ENCODE results near the gene SLC6A19. TPM values are rescaled to one million over a fixed set of nuclear protein-coding genes. Genes with fewer than 3 reads are reported as not detected.
A peak's percentile ranks its signal among the peaks of the same experiment; 100 is the strongest.

Gene SLC6A19
- total RNA-seq, 1 experiment from 2014 or later = 0.37 TPM

DNA sequence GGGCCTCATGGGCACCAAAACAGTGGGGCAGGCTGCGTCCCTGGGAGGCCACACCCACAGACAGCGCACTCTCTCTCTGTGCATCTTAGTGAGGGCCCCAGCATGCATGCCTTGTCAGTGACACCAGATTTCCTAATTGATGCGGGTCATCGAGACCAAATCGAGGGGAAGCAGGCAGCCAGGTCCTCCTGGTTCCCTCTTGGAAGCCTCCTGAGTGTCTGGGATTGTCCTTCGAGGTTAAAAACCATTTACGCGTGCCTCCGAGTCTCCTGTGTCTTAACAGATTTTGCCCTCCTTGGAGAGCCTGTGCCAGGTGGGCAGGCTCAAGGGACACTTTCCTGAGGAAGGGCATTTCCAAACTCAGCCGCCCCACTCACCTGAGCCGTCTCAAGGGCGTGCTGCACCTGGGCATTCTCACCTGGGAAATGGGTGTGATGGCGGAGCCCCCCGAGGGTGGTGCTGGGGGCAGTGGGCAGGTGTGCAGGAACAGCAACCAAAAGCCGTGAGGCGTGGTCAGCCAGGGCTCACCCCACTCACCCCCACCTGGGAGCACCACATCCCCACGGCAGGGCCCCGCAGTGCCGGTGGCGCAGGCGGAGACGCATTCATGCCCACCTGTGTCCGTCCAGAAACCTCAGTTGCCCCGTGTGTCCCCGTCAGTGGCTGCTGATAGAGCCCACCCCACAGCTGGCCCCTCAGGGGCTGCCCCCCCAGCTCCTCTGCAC, 2.7 kb downstream of the SLC6A19 start:
- no peak for DNase-seq (ENCODE audit: low spot score)
- in situ Hi-C loops (cut with HindIII; ENCODE audit: low sequenced_read_pairs) = no loop called here

DNA sequence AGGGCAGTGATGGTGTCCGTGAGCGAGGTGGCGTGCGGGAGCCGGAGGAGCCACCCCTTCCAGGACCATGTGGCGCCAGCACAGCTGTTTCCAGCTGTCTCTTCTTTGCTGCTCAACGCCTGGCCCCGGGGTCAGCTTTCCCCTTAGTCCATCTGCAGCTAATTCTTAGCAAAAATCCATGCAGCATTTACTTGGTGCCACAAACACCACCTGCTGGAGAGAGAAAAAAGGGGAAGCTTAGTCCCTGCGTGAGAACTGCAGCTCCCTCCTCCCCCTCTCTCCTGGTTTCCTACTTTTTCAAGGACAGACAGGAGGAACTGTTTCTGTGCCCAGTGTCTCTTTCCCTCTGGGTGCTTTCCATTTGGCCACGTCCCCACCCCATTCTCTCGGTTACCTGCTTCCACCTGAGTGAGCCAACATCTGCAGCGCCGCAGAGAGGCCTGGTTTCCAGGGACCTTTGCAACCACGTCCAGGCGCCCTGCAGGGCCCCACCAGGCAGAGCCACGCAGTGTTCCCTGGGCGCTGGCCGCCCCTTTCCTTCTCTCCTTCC, 3.4 kb downstream of the SLC6A19 start:
- peak; percentile 6 for DNase-seq (ENCODE audit: low spot score)
- in situ Hi-C loops (cut with HindIII; ENCODE audit: low sequenced_read_pairs) = no loop called here

DNA sequence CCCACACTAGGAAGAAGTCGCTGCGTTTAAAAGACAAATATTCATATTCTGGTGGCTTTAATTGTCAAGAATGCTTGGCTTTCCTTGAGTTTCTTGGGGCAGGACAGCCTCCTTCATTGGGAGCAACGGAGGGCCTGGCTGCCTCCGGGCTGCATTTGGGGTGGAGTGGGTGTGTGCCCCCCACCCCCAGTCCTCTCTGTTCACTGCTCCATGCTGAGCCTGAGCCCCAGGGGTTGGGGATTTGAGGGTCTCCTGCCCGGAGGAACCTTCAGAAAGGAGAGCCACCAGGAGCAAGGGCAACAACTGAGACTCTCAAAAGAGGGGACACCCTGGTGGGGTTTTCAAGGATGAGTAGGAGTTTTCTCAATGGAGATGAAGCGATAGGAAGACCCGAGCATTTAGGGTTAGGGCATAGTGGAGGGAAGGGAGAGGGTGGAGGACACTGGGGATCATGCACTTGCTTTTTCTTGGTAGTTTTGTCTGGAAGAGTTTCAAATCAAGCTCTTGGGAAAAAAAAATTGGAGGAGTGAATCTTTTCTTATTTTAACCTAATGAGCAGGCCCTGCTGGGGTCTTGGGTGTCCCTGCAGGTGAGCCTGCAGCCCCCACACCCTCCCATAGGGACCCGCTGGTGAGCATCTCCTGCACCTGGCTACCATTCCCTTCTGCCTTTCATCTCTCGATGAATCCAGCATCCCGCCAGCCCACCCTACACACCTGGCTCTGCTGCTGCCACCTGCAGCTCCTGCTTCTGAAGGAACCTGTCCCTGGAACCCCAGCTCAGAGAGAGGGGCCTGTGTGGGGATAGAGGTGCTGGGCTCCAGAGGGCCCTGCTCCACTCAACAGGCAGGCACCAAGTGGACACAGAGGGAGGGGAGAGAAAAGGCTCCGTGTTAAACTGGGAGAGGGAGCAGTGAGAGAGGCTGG, 4.1 kb downstream of the SLC6A19 start:
- in situ Hi-C loops (cut with HindIII; ENCODE audit: low sequenced_read_pairs) = no loop called here
- no peak for DNase-seq (ENCODE audit: low spot score)

DNA sequence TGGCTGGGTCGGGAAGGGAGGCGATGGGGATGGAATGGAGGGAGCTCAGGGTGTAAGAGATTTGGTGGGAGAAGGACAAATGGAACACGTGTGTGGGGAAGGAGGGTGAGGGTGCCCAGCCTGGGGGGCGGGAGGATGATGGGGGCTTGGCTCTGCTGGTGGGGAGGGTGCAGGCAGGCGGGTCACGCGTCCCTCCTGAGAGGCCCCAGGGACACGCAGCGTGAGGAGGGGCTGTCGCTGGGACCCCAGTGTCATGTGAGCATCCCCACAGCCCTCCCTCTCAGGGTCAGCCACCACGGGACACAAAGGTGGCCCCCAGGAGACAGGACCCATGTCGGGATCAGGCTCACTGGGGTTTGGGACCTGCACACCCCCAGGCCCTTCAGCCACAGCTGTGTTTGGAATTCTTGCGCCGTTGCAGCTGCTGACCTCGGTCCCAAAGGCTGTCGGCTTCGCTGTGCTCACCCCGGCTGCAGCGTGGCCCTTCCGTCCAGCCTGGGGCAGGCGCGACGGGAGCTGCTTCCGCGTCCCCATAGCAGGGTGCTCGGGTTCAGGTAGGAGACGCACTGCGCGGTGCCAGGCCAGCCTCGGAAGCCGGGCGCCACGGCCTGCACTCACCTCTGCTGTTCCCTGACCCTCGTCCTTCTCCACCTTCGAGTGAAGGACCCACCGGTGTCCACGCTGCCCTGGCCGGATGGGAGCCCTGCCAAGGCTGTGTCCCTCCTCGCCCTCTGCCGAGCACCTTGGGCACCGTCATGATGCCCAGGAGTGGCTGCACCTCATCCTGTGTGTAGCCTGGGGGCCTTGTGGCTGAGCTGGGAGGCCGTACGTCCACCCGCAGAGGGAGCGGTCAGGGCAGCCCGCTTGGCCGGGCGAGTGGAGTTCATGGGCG, 5.4 kb downstream of the SLC6A19 start:
- in situ Hi-C loops (cut with HindIII; ENCODE audit: low sequenced_read_pairs) = no loop called here
- DNase-seq (ENCODE audit: low spot score) = no peak

DNA sequence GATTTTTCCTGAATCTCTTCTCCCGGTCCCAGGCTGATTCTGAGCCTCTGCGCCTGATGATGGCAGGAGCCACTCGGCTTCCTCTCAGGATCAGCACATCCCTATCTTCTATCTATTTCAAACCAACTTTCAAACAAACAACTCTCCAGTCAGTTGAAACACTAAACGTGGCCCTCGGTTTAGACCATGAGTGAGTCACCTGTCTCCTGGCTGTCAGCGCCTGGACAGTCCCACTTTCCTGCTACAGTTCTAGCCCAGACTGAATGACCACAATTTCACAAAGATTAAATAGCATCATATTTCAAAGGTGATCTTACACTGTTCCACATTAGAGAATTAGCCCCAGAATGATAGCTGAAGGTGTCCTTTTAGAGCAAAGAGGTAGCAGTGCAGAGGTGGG, 6.2 kb downstream of the SLC6A19 start:
- in situ Hi-C loops (cut with HindIII; ENCODE audit: low sequenced_read_pairs) = no loop called here
- no peak for DNase-seq (ENCODE audit: low spot score)

DNA sequence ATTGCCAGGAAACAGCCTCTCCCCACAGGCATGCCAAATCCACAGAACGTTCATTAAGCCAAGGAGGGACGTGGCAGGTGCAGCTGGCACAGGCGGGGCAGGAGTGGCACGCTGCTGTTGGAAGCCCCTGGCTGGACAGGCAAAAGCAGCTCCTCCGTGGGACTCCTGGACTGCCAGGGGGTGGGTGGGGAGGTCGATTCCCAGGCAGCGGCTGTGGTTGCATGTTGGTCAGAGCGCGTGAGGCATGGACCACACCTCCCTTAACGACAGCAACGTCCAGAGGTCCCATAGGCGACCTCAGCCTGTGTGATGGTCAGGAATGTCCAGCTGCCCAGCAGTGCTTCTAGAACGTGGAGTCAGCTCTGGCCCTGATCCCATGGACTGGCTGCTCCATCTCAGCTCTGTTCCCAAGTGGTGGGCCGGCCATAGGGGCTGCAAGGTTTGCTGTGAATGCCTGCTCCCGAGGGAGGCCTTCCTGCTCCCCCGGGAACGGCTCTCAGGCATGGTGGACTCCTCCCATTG, 6.9 kb downstream of the SLC6A19 start:
- in situ Hi-C loops (cut with HindIII; ENCODE audit: low sequenced_read_pairs) = no loop called here
- DNase-seq (ENCODE audit: low spot score) = no peak

DNA sequence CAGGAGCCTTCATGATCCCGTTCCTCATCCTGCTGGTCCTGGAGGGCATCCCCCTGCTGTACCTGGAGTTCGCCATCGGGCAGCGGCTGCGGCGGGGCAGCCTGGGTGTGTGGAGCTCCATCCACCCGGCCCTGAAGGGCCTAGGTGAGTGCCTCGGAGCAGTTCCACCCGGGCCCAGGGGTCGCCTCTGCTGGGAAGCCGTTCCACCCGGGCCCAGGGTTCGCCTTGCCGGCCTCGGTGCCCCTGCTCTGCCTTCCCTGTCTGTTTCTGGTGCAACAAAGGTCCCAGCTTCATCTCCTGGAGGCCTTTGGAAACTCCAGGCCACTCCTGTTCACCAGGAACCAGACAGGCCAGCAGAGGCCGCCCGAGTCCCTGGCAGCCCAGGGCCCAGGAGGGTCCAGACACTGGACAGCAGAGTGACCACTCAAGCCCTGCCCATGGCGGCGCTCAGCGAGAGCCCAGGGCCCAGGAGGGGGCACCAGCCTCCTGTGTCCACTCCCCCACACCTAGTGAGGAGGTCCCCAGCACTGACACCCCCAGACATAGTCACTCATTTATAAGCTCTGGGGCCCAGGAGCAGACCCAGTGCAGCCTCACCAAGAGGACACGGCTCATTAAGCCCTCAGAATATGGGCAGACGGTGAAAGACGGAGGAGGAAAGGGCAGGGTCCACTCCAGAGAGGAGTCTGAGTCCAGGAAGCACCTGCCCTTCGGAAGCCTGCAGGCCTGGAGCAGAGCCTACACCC, 7.5 kb downstream of the SLC6A19 start:
- in situ Hi-C loops (cut with HindIII; ENCODE audit: low sequenced_read_pairs) = no loop called here
- DNase-seq (ENCODE audit: low spot score) = no peak

DNA sequence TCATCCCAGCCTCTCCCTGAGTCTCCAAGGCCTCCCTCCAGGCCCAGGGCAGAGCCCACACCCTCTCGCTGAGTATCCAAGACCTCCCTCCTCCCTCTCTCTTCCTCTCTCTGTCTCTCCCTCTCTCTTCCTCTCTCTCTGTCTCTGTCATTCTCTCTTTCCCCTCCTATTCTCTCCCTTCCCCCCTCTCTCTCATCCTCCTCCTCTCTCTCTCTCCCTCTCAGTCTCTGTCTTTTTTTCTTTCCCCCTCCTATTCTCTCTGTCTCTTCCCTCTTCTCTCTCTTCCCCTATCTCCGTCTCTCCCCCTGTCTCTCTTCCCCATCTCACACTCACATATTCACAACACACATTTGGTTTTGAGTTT, 8.1 kb downstream of the SLC6A19 start:
- in situ Hi-C loops (cut with HindIII; ENCODE audit: low sequenced_read_pairs) = no loop called here
- DNase-seq (ENCODE audit: low spot score) = no peak

DNA sequence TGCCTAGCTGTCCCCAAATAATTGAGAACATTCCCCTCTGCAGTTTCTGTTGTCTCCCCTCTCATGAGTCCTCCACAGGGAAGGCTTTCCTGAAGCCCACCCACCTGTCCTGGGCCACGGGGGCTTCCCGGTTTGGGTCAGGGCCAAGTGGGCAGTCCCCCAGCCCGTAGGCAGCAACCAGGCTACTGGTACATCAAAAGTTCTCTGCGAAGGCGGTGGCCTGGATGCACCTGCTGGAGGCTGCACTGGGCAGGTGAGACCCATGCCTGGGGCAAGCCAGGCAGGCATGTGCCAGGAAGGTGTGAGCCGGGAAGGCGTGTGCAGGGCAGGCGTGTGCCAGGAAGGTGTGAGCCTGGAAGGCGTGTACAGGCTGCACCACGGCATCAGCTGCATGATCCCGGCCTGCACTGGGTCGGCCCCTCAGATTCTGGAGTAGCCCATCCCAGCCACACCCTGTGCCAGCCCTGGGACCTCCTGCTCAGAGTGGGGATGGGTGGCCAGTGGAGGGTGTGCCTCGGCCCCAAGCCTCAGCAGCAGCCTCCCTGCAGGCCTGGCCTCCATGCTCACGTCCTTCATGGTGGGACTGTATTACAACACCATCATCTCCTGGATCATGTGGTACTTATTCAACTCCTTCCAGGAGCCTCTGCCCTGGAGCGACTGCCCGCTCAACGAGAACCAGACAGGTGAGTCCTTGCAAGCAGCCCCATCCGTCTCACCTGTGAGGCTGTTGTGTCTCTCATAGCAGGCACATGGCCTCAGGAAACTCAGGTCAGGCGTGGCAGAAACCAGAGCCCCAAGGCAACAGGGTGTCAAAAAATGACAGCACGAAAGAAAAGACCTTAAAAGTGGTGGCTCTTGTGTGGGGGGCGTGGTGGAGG, 8.7 kb downstream of the SLC6A19 start:
- in situ Hi-C loops (cut with HindIII; ENCODE audit: low sequenced_read_pairs) = no loop called here
- no peak for DNase-seq (ENCODE audit: low spot score)

DNA sequence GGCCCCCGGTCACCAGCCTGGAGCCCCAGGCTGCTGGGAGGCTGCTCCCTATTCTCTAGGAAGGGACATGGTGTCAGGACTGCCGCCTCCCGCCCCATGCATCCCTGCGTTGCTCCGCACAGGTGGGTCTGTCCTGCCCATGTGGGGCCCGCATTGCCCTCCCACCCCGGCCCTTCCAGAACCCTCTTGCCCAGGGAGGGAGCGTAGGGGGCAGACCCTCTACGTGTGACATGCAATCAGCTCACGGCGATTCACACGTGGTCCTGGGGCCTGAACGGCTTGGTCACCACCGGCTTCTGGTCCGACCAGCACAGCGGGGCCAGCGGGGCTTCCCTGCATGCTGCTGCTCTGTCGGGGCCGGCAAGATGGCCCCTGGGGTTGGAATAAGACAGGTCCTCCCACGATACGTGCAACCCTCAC, 9.4 kb downstream of the SLC6A19 start:
- DNase-seq (ENCODE audit: low spot score) = no peak
- in situ Hi-C loops (cut with HindIII; ENCODE audit: low sequenced_read_pairs) = no loop called here

DNA sequence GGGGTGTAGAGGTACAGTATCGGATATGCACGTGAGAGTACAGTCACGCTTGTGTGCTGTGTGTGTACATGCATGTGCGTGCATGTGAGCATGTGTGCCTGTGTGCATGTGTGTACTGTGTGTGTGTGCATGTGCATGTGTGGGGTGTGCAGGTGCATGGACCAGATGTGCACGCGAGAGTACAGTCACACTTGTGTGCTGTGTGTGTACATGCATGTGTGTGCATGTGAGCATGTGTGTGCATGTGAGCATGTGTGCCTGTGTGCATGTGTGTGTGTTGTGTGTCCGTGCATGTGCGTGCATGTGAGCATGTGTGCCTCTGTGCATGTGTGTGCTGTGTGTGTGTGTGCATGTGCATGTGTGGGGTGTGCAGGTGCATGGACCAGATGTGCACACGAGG, 10.3 kb downstream of the SLC6A19 start:
- no peak for DNase-seq (ENCODE audit: low spot score)
- in situ Hi-C loops (cut with HindIII; ENCODE audit: low sequenced_read_pairs) = no loop called here

DNA sequence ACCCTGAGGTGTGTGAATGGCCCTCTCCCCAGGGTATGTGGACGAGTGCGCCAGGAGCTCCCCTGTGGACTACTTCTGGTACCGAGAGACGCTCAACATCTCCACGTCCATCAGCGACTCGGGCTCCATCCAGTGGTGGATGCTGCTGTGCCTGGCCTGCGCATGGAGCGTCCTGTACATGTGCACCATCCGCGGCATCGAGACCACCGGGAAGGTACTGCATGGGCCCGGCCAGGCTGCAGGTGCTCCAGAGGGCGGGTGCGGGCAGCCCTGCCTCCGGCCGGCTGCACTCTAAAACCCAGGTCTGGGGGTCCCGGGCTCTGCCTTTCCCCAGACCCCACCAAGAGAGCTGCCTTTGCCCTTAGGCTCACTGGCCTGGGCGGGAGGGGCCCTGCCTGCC, 10.9 kb downstream of the SLC6A19 start:
- no peak for DNase-seq (ENCODE audit: low spot score)
- in situ Hi-C loops (cut with HindIII; ENCODE audit: low sequenced_read_pairs) = no loop called here

DNA sequence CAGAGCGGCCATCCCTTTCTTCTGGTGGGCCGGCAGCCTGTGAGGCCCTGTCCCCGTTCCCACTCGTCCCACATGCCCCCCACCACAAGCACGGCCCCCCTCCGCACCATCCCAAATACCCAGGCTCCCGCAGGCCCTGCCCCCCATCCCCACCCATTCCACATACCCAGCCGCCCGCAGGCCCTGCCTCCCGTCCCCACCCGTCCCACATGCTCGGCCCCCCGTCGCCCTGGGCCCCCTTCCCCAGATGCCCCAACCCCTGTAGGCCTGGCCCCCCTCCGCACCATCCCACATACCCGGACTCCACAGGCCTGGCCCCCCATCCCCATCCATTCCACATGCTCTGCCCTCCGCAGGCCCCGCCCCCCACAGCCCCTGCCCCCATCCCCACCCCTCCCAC, 11.5 kb downstream of the SLC6A19 start:
- in situ Hi-C loops (cut with HindIII; ENCODE audit: low sequenced_read_pairs) = no loop called here
- DNase-seq (ENCODE audit: low spot score) = no peak

DNA sequence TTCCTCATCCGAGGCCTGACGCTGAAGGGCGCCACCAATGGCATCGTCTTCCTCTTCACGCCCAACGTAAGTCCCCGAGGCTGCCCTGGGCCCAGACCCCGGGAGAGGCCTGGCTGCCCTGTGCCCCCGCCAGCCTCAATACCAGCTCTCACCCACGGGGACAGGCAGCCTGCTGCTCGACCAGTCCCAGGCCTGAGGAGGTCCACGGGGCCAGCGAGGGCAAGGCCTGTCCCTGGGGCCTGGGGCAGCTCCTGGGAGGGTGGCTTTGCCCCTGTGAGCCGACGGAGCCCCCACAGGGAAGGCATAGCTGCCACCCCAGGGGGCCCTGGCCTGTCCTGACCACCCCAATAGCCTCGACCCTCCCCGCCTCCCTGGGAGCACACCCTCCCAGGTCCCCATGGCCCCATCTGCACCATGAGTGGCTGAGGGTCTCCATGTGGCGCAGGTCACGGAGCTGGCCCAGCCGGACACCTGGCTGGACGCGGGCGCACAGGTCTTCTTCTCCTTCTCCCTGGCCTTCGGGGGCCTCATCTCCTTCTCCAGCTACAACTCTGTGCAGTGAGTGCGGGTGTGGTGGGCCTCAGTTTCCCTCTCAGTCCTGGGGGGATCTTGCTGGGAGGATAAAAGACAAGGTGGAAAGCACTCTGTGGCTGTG, 12.2 kb downstream of the SLC6A19 start:
- in situ Hi-C loops (cut with HindIII; ENCODE audit: low sequenced_read_pairs) = no loop called here
- DNase-seq (ENCODE audit: low spot score) = no peak

DNA sequence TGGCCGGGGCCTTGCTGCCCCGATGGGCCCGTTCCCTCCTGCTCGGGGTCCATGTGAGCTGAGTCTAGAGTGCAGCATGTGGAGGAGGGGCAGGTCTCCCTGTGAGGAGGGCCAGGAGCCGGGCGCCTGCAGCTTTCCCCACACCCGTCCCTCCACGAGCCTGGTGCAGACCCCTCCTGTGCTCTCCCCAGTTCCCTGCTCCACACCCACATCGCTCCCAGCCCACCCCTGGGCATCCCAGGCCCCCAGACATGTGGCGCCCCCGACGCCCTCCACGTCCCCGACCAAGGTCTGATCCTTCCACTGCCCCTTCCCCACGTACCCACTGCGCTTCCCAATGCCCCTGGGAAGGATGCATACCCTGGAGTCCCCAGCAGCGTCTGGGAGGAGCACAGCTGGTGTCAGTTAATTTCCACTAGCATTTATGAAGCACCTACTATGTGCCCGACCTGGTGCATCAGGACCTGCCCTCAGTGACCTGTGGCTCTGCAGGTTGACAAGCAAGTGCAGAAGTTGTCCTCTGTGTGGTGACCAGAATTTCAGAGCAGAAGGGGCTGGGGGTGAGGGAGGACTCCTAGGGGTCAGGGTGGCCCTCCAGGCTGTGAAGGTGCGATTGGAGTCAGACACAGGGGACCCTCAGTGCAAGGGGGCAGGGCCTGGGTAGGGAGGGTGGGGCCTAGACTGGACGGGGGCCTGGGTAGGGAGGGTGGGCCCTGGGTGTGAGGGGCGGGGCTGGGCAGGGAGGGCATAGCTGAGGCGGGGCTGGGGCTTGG, 13.0 kb downstream of the SLC6A19 start:
- in situ Hi-C loops (cut with HindIII; ENCODE audit: low sequenced_read_pairs) = no loop called here
- DNase-seq (ENCODE audit: low spot score) = no peak

DNA sequence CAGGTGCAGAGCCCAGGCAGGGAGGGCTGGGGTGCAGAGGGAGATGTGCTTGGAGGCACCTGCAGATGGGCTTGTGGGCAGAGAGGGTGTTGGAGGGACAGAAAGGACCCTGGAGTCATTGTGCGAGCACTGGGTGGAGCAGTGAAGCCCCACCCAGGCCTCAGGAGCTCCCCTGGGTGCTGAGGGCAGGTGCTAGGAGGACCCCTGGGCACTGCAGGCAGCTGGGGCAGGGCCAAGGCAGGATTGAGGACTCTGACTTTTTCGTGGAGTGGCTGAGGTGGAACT, 13.5 kb downstream of the SLC6A19 start:
- DNase-seq (ENCODE audit: low spot score) = no peak
- in situ Hi-C loops (cut with HindIII; ENCODE audit: low sequenced_read_pairs) = no loop called here

Measured in G401 (cell line).